ENCODE data around the gene CDR2.
"Not testable (repeated sequence)": the region's sequence is repeated elsewhere in the genome, so short reads cannot be mapped to it uniquely, and the experiment has no call there.

CDR2 gene

DNA sequence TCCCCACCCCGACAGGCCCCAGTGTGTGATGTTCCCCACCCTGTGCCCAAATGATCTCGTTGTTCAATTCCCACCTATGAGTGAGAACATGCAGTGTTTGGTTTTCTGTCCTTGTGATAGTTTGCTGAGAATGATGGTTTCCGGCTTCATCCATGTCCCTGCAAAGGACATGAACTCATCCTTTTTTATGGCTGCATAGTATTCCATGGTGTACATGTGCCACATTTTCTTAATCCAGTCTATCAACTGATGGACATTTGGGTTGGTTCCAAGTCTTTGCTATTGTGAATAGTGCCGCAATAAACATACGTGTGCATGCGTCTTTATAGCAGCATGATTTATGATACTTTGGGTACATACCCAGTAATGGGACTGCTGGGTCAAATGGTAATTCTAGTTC is 23.4 kb downstream of the CDR2 start:
- DNase-seq, result not testable (repeated sequence)

DNA sequence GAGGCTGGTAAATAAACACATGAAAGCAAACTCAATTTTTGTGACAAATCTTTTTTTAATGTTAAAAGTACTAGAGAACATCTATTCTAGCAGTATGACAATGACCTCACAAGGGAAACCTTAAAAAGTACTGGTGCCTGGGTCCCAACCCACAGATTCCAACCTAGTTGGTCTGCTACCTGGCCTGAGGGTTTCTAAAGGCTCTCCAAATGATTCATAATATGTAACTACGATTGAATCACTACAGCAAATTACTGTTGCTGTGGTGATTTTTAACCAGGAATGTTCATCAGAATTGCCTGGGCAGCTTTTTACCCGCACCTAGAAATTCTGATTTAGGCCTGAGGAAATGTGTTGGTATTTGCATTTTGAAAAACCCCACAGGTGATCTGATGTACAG is 26.1 kb downstream of the CDR2 start:
- DNase-seq, result no peak

DNA sequence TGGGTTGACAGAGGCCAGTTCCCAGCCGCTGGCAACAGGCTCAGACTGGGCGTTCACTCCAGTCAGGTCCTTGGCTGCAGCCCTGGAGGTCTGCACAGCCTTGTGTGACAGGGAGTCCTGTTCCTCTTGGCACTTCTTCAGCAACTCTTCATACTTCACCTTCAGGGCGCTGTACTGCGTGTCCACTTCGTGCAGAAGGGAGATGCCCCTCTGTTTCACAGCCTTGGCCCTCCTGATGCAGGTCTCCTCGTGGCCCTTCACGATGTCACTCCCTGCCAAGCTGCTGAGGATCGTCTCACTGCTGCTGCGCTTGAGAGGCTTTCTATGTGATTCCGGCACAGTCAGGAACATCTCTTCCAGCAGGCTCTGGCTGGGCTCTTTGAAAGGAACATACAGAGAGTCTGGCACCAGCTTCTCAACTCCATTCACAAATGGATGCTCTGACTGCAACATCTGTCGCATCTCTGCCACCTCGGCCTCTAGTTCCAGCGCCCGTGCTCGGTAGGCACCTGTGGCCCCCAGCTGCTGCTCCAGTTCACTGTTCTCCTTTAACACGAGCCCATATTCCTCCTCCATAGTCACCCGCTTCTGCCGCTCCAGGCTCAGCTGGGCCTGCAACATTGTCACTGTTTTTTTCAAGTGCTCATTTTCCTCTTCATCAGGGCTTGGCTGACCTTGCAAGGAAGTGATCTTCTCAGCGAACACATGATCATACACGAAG is 27.2 kb downstream of the CDR2 start:
- DNase-seq, result no peak

DNA sequence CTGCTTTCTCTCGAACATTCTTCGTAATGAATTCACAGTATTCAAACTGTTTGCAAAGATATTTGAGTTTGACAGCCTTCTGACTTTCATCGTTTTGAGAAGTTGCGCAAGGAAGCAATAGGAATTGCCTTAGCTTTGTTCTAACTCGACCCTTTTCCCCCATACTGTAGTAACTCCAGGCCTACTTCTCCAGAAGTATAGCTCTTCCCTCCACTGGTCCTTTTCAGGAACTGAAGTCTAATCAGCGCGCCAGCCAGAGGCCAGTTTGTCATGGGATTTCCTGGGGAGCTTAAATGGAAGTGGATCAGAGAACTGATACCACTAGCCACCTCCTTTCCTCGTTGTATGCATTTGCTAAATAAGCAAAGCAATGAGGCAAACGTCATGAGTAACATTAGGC is 27.9 kb downstream of the CDR2 start:
- DNase-seq, result no peak

DNA sequence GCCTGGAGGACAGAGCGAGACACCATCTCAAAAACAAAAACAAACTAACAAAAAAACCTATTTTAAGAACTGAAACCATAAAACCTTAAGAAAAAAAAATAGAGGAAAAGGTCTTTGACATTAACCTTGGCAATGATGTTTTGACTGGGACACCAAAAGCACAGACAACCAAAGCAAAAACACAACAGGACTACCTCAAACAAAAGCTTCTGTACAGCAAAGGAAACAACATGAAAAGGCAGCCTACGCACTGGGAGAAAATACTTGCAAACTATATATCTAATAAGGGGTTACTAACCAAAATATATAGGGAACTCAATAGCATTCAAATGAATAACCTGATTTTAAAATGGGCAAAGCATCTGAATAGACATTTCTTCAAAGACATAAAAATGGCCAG is 32.3 kb downstream of the CDR2 start:
- DNase-seq, result no peak

DNA sequence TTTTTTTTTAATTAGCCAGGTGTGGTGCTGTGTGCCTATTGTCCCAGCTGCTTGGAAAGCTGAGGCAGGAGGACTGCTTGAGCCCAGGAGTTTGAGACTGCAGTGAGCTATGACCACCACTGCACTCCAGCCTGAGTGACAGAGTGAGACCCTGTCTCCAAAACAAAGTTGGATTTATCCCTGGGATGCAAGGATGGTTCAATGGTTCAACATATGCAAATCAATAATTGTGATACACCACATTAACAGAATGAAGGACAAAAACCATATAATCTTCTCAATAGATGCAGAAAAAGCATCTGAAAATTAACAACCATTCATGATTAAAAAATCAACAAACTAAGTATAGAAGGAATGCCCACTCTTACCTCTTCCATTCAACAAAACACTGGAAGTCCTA is 33.5 kb downstream of the CDR2 start:
- DNase-seq, result no peak

DNA sequence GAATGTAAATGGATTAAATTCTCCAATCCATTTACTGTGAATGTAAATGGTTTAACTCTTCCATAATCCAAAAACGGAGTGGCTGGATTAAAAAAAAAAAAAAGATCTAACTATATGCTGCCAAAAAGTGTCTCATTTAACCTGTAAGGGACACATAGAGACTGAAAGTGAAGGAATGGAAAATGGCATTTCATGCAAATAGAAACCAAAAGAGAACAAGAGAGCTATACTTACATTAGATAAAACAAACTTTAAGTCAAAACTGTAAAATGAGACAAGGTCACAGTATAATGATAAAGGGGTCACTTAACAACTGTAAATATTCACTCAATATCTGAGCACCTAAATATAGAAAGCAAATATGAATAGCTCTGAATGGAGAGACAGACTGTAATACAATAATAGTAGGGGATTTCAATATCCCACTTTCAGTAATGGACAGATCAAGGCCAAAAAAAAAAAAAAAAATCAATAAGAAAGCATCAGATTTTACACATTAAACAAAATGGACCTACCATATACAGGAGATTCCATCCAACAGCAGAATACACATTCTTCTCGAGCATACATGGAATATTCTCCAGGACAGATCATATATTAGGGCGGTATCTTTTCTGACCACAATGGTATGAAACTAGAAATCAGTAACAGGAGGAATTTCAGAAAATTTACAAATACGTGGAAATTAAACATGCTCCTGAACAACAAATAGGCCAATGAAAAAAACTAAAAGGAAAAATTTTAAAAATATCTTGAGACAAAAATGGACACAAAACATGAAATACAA is 36.4 kb downstream of the CDR2 start:
- DNase-seq, result no peak

DNA sequence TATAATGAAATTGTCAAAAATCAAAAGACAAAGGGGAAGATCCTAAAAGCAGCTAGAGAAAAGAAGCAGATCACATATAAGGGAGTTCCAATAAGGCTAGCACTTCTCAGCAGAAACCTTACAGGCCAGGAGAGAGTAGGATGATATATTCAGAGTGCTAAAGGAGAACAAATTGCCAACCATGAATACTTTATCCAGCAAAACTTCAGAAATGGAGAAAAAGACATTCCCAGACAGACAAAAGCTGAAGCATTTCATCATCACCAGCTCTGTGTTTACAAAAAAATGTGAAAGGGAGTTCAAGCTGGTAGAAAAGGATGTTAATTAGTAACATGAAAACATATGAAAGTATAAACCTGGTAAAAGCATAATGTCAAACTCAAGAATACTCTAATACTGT is 37.4 kb downstream of the CDR2 start:
- no peak for DNase-seq

DNA sequence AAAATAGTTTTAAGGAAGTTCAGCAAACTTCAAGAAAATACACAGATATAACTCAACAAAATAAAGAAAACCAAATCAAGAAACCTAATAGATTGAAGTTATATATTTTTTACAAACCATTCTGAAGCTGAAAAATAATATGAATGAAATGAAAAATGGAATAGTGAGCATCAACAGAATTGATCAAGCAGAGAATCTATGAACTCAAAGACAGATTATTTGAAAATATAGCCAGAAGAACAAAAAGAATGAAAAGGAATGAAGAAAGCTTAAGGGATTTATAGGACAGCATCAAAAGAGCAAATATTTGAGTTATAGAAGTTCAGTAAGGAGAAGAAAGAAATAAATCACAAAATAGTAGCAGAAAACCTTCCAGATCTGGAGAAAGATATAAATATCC is 37.8 kb downstream of the CDR2 start:
- DNase-seq, result no peak

DNA sequence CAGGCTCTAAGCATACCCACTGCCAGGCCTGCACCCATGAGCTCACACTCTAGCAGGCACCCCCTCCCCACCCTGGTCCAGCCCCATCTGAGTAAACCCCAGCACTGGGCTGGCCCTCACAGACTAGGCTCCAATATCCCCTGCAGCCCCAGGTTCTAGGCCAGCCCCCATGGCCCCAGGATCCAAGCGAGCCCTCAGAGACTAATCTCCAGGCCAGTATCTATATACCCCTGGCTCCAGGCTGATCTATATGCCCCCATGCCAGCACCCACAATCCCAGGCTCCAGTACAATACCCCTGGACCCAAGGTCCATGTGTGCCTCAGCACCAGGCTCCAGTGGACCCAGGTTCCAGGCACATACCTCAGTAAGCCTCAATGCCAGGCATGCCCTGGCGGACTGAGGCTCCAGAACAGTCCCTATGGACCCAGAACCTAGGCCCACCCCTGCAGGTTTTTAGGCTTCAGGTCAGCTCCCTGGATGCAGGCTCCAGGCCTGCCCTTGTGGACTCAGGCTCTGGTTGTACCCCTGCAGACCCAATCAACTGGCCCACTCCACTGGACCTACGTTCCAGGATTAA is 38.7 kb downstream of the CDR2 start:
- DNase-seq, result no peak

DNA sequence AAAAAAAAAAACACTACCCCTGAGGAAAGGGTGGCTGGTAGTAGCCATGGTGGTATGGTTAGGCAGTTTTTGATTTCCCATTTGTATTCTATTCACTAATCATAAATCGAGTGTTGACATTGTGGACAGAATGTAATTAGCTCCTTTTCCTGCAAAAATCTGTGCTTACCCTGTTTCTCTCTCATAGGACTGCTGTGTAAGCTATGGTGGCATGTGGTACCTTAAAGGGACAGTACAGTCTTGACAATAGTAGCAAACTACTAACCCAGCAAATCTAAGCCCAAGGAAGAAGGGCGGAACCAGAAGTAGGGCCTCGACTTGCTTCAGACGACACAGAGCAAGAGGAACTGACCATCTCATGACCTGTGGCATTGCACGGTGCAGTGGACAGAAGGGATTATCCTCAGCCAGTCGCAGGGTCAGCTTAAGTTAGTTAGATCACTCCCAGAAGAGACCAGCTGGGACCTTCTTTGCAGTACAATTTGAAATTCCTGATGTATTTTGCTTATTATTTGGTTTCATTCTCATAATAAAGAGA is 40.9 kb downstream of the CDR2 start:
- no peak for DNase-seq

DNA sequence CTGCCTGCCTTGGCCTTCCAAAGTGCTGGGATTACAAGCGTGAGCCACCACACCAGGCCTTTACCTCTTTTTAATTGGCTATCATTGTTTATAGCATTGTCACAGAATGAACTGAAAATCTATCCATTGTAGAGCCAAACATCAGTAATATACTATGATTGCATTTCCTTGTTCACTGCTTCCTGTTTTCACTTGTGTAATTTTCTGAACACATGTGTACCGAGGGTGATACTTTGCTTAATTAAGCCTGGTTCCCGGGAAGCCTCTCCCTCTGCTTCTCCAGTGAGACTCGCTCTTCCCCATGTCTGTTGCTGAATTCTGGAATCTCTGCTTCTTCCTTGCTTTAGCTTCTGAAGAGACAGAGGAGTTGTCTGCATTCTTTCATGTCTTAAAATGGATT is 44.1 kb downstream of the CDR2 start:
- no peak for DNase-seq

DNA sequence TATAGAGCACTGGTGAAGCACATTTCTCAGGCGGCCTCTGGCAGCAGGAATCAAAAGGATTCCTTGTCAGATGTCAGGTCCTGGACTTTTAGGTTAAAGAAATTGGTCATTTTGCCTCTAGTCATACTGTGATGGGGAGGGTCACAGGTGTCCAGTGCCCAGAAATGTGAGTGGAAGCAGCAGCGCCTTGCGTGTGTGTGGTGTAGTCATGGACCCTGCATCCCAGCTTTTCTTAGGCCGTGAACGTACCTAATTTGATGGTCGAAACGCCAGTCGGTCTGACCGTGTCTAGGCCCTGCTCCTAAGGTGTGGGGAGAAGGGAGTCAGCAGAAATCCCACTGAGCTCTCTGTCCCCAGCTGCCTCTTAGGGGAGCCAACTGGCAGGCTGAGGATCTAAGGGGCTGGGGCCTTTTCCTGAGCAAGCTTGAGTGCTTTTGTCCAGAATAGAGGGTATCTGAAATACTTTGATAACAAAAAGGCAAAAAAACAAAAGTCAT is 45.2 kb downstream of the CDR2 start:
- no peak for DNase-seq

DNA sequence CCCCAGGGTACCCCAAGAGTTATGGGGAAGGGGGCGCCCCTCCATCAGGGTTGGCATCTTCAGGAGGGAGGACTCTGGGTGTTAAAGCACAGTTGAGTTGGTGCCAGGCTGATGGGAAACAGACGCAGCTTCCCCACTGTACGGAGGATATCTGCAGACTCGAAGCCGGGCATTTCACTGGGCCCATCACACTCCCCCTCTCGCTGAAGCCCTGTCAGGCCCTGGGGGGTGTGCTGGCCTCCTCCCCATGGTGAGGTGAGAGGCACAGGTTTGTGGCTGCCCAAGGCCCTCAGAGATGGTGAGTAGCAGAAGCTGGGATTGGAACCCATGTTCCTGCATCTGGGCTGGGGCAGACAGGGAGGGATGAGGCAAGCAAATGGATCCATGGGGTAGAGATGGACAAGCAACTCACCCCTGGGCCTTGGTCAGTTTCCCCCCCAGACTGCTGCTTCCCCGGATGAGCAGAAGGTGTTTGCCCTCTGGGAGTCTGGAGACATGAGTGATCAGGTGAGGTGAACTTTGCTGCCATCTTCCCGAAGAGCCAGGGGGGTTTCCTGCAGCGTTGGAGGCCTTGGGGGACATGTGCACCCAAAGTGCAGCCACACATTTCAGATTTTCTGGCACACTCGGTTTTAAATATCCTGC is 46.2 kb downstream of the CDR2 start:
- DNase-seq, result no peak

DNA sequence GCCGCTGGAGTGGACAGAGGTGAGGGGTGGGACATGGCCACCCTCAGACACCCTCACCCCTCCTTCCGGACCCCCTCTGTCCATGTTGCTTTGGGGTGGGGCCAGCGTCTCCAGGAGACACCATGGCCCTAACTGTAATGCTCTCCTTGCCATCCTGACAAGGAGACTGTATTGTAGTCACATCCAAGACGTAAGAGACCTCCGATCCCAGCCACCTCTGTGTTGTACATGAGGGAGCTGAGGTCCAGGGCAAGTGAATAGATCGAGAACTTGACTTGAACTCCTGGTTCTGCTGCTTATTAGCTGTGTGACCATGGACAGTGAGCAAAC is 47.0 kb downstream of the CDR2 start:
- no peak for DNase-seq

DNA sequence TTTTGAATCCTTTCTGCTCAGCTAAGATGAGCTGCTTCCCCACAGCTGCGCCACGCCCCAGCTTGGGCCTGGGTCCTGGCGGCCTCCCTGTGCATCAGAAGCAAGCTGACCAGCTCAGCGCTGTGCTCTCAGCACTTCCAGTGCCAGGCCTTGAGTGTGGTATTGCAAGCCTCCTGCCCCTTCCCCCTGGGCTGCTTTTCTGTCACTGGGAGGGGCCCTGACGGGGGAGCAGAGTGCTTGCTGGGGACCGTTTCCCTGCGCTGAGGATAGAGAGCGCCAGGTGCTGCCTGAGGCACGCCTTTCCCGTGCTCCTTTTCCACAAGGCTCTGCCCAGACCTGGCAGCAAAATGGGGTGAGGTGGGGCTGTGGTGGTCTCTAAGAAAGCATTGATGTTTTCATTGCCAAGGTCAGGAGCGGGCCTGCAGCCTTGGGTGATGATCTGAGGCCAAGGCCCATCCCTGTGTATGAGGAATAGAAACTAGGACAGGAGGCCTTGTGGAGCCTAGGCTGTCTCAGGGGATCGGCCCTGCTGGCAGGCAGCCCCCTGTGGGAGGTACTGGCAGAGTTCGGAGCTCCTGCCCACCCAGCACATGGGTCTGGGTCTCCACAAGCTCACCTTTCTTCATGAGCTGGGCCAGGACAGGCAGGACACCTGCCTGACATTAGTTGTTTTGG is 47.5 kb downstream of the CDR2 start:
- no peak for DNase-seq

DNA sequence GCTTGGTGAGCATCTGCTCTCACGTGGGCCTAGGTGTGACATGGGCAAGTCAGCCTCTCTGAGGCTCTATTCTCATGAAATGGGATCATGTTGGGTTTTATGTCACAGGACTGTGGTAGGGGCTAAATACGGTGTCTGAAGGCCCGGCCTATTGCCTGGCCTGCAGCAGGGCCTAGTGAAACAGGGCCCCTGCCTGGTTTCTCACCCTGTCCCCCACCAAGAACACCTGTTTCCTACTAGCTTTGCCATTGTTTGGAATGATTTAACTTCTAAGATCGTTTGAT is 48.1 kb downstream of the CDR2 start:
- DNase-seq, result no peak

DNA sequence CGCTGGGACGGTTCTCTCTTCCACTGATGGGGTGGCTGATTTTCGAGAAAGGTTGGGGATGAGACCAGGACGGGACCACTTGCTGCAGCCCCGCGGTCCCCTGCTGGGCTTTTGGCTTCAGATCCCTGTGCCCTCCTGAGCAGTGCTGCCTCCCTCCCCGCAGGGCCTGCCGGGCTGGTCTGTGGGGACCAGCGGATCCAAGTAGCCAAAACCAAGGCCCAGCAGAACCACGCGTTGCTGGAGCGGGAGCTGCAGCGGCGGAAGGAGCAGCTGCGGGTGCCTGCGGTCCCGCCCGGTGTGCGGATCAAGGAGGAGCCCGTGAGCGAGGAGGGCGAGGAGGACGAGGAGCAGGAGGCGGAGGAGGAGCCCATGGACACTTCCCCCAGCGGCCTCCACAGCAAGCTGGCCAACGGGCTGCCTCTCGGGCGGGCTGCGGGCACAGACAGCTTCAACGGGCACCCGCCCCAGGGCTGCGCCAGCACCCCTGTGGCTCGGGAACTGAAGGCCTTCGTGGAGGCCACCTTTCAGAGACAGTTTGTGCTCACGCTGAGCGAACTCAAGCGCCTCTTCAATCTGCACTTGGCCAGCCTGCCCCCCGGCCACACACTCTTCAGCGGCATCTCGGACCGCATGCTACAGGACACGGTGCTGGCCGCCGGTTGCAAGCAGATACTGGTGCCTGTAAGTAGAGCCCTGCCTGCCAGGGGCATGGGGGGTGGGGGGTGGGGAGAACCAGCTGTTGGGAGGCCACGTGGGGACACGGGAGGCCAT is 48.6 kb downstream of the CDR2 start:
- DNase-seq, result no peak

DNA sequence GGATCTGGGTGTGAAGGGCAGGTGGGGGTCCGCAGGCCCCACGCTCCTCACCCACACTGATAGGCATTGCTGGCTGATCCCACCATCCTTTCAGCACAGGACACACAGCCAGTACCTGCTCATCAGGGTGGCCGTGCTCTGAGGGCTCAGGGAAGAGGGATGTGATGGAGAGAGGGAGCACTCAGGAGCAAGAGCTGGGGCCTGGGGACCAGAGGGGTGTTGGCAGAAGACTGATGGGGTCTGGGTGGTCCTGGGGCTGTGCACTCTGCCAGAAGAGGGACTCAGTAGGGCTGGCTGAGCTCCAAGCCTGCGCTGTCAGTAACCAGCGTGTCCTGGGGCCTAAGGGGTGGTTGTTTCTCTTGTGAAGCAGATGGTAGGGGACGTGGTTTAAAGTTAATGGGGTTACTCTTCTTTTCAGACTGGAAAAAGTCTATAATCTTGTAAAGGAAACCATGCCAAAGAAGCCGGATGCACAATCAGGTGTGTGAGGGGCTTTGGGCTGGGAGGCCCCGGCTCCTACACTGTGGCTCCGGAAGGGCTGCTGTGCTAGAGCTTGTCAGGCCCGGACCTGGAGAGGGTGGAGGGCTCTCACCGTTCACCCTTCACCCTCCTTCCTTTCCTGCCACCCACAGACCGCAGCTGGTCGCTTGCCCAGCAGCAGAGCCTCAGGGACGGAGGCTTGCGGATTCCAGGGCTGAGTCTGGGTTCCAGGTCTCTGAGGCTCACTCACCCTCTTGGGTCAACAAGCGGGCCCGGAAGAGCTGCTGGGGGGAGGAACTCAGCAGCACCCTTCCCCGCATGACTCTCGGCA is 49.4 kb downstream of the CDR2 start:
- no peak for DNase-seq

DNA sequence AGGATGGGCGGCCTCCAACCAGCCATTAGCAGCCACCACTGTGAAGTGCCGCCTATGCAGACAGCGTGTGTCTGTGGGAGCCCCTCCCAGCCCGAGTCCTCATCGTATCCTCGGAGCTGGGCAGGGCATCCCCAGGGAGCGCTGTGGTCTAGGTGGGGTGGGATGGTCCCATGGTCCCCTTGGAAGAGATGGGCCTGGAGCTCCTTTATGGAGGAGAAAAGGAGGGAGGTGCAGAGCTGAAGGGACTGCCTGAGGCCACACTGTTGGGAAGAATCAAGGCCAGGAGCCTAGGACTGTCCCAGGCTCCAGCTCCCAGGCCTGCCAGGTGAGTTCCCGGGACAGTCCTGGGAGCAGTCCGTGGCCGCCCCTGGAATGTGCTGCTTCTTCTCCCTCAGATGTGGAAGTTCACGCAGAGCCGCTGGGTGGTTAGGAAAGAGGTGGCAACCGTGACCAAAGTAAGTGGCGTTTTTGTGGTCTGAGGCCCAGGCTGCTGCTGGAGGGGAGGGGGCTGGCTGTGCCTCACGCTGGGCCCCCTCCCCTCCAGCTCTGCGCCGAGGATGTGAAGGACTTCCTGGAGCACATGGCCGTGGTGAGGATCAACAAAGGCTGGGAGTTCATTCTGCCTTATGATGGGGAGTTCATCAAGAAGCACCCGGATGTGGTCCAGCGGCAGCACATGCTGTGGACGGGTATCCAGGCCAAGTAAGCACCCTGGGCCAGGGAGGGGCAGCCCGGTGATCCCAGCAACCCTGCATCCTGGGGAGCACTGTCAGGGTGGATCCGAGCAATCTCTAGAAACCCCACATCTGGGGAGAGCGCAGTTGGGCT is 50.2 kb downstream of the CDR2 start:
- DNase-seq, result no peak

Measured in NCI-H2029 (cell line).